ENCODE results near the gene ADARB1.

The ADARB1 gene

GRCh38 chr21:45251635-45252447 is 177.5 kb downstream of the ADARB1 start:
- no peak for TF ChIP-seq CTCF (IDR thresholded peaks at IDR 0.05; ENCODE audit: insufficient read depth, low read depth, low read length, missing control alignments)
- no peak for DNase-seq (ENCODE audit: low read depth)
- no peak overlapping the region for H3K4me3 ChIP-seq (ENCODE audit: low read length)

- no peak overlapping the region for H3K4me3 ChIP-seq (ENCODE audit: low read length)
- no peak for TF ChIP-seq CTCF (IDR thresholded peaks at IDR 0.05; ENCODE audit: insufficient read depth, low read depth, low read length, missing control alignments)
- DNase-seq (ENCODE audit: low read depth), result no peak
Measured at GRCh38 chr21:45252448-45252925, 178.1 kb downstream of the ADARB1 start.

- H3K4me3 ChIP-seq (ENCODE audit: low read length), result no peak overlapping the region
- DNase-seq (ENCODE audit: low read depth), result peak; percentile 38
- TF ChIP-seq CTCF (IDR thresholded peaks at IDR 0.05; ENCODE audit: insufficient read depth, low read depth, low read length, missing control alignments), result no peak
Measured at GRCh38 chr21:45253180-45253579, 178.8 kb downstream of the ADARB1 start.

- no peak for DNase-seq (ENCODE audit: low read depth)
- TF ChIP-seq CTCF (IDR thresholded peaks at IDR 0.05; ENCODE audit: insufficient read depth, low read depth, low read length, missing control alignments), result no peak
- H3K4me3 ChIP-seq (ENCODE audit: low read length), result no peak overlapping the region
Measured at GRCh38 chr21:45253633-45254459, 179.5 kb downstream of the ADARB1 start.

- DNase-seq (ENCODE audit: low read depth), result no peak
- no peak for TF ChIP-seq CTCF (IDR thresholded peaks at IDR 0.05; ENCODE audit: insufficient read depth, low read depth, low read length, missing control alignments)
- H3K4me3 ChIP-seq (ENCODE audit: low read length), result no peak overlapping the region
Measured at GRCh38 chr21:45254460-45254930, 180.1 kb downstream of the ADARB1 start.

GRCh38 chr21:45255381-45256020 is 181.1 kb downstream of the ADARB1 start:
- no peak for DNase-seq (ENCODE audit: low read depth)
- no peak overlapping the region for H3K4me3 ChIP-seq (ENCODE audit: low read length)
- TF ChIP-seq CTCF (IDR thresholded peaks at IDR 0.05; ENCODE audit: insufficient read depth, low read depth, low read length, missing control alignments), result no peak

Data from epithelial cell of esophagus (primary cell).